Measurements from ENCODE around the gene MFSD2B. TPM values are rescaled to one million over a fixed set of nuclear protein-coding genes. Genes with fewer than 3 reads are reported as not detected.

The MFSD2B gene
- polyA plus RNA-seq, 1 donor (not counting 4 experiments of a cell fraction or from before 2014, with no cell fraction given) = 0.10 TPM

- no peak overlapping the region for H3K4me3 ChIP-seq (ENCODE audit: control insufficient read depth in 2 of 3, extremely low read depth in 1 of 3, insufficient read depth in 2 of 3, low read depth in 1 of 3, low read length in 3 of 3)
- H3K9me3 ChIP-seq (ENCODE audit: control insufficient read depth, low read depth, low read length) = no peaks in the 10 kb centered on the region
- no peak overlapping the region for H3K27ac ChIP-seq (ENCODE audit: control insufficient read depth, insufficient read depth, low read length)
- H3K9me1 ChIP-seq (ENCODE audit: control insufficient read depth, extremely low read depth, insufficient read depth, low read length) = no peaks in the 10 kb centered on the region
- H3K4me1 ChIP-seq (ENCODE audit: control insufficient read depth, extremely low read depth, insufficient read depth, low read length) = peaks cover 2% of the 10 kb centered on the region
- peaks cover 4 to 11% of the 10 kb centered on the region in 2 experiments for H3K36me3 ChIP-seq (ENCODE audit: control insufficient read depth in 2 of 2, extremely low read depth in 1 of 2, insufficient read depth in 2 of 2, low read length in 2 of 2)
- FAIRE-seq (no peak), DNase-seq (ENCODE audit: low read depth, low spot score) (no peak)
- TF ChIP-seq EZH2 (IDR thresholded peaks at IDR 0.05; ENCODE audit: low read length) (no peak), CTCF (optimal IDR thresholded peaks at IDR 0.05 in 1 of 3, IDR thresholded peaks at IDR 0.05 in 1 of 3, conservative IDR thresholded peaks at IDR 0.05 in 1 of 3; ENCODE audit: extremely low read depth in 1 of 3, insufficient read depth in 2 of 3, low read length in 3 of 3) (no peak)
- no peaks in the 10 kb centered on the region for H4K20me1 ChIP-seq (ENCODE audit: control insufficient read depth, extremely low read depth, insufficient read depth, low read length)
- H3K9ac ChIP-seq (ENCODE audit: control insufficient read depth, extremely low read depth, insufficient read depth, low read length) = no peak overlapping the region
- no peak overlapping the region for H3K4me2 ChIP-seq (ENCODE audit: control insufficient read depth, extremely low read depth, insufficient read depth, low read depth, low read length)
- no peaks in the 10 kb centered on the region for H3K27me3 ChIP-seq (ENCODE audit: control insufficient read depth, extremely low read depth, insufficient read depth, low read length)
- dilution Hi-C loops (cut with MboI; ENCODE audit: extremely low pct_ligation_motif_present, low sequenced_read_pairs) = no loop called here
- H3K79me2 ChIP-seq (ENCODE audit: control insufficient read depth, insufficient read depth, low read length) = no peaks in the 10 kb centered on the region
- no peak overlapping the region for H2AFZ ChIP-seq (ENCODE audit: control insufficient read depth, low read length)
Observed at GRCh38 chr2:24026233-24026632, 16.3 kb downstream of the MFSD2B start.

- Histone ChIP-seq H3K4me1 (ENCODE audit: control insufficient read depth, extremely low read depth, insufficient read depth, low read length) (no peaks in the 10 kb centered on the region), H4K20me1 (ENCODE audit: control insufficient read depth, extremely low read depth, insufficient read depth, low read length) (no peaks in the 10 kb centered on the region), H3K9ac (ENCODE audit: control insufficient read depth, extremely low read depth, insufficient read depth, low read length) (no peak overlapping the region), H3K79me2 (ENCODE audit: control insufficient read depth, insufficient read depth, low read length) (peaks cover 6% of the 10 kb centered on the region), H3K27ac (ENCODE audit: control insufficient read depth, insufficient read depth, low read length) (no peak overlapping the region), H3K4me3 (ENCODE audit: control insufficient read depth in 2 of 3, extremely low read depth in 1 of 3, insufficient read depth in 2 of 3, low read depth in 1 of 3, low read length in 3 of 3) (no peak overlapping the region), H3K9me1 (ENCODE audit: control insufficient read depth, extremely low read depth, insufficient read depth, low read length) (no peaks in the 10 kb centered on the region), H3K4me2 (ENCODE audit: control insufficient read depth, extremely low read depth, insufficient read depth, low read depth, low read length) (no peak overlapping the region), H3K27me3 (ENCODE audit: control insufficient read depth, extremely low read depth, insufficient read depth, low read length) (no peaks in the 10 kb centered on the region), H3K36me3 (ENCODE audit: control insufficient read depth in 2 of 2, extremely low read depth in 1 of 2, insufficient read depth in 2 of 2, low read length in 2 of 2) (peaks cover 10 to 13% of the 10 kb centered on the region in 2 experiments), H3K9me3 (ENCODE audit: control insufficient read depth, low read depth, low read length) (no peaks in the 10 kb centered on the region), H2AFZ (ENCODE audit: control insufficient read depth, low read length) (no peak overlapping the region)
- TF ChIP-seq EZH2 (IDR thresholded peaks at IDR 0.05; ENCODE audit: low read length) = no peak
- dilution Hi-C loops (cut with MboI; ENCODE audit: extremely low pct_ligation_motif_present, low sequenced_read_pairs) = no loop called here
- no peak for FAIRE-seq
- DNase-seq (ENCODE audit: low read depth, low spot score) = no peak
Observed at GRCh38 chr2:24038786-24039499, 29.1 kb downstream of the MFSD2B start.

Measured in keratinocyte (primary cell).